Brain microvascular endothelial cell (primary cell): ENCODE data around the gene TTC39B.

Experiments used
- DNase-seq: peaks from one replicate; pipeline ENCODE4 v3.0.0-alpha.2; 2020
- H3K27ac ChIP-seq: fragments of 250-450 bp; sonication (Bioruptor Pico); 2 replicates; pipeline ENCODE4 v1.5.1; 2020; ENCODE audit warnings: mild to moderate bottlenecking, moderate library complexity
- H3K27me3 ChIP-seq: fragments of 250-450 bp; sonication (Bioruptor Pico); replicated peaks from 2 replicates; pipeline ENCODE4 v1.5.1; 2020; ENCODE audit warnings: mild to moderate bottlenecking
- H3K36me3 ChIP-seq: fragments of 250-450 bp; sonication (Bioruptor Pico); replicated peaks from 2 replicates; pipeline ENCODE4 v1.5.1; 2020; ENCODE audit warnings: mild to moderate bottlenecking
- H3K4me3 ChIP-seq: 2 replicates; pipeline ENCODE4 v1.5.1; 2011; ENCODE audit warnings: low read depth, mild to moderate bottlenecking, control low read depth, low read length, moderate library complexity
- in situ Hi-C: cut with HindIII; loops from 2 replicates; pipeline ENCODE4 v1.10.0; 2017; ENCODE audit warnings: low sequenced_read_pairs, low pct_ligation_motif_present
- TF ChIP-seq, protein P1 (sequence below): IDR thresholded peaks from 2 replicates; pipeline ENCODE4 v1.5.1; 2011; ENCODE audit warnings: low read depth, mild to moderate bottlenecking, moderate library complexity, low read length, control low read depth, inconsistent platforms; ENCODE audit errors: missing control alignments

TTC39B gene

DNA sequence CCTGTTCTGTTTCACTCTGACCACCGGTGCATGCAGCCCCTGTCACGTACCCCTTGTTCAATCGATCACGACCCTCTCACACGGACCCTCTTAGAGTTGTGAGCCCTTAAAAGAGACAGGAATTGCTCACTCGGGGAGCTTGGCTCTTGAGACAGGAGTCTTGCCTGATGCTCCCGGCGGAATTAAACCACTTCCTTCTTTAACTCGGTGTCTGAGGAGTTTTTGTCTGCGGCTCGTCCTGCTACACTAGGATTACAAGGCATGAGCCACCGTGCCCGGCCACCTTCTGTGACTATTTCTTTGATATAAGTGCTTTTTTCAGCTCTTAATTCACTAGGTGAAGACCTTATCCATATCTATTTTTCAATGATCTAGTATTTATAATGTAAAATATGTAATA lies 167.5 kb downstream of the TTC39B start:
- Histone ChIP-seq H3K27me3 (no peaks in the 10 kb centered on the region), H3K36me3 (no peaks in the 10 kb centered on the region), H3K27ac (no peak overlapping the region), H3K4me3 (no peak overlapping the region)
- TF ChIP-seq, protein P1, sequence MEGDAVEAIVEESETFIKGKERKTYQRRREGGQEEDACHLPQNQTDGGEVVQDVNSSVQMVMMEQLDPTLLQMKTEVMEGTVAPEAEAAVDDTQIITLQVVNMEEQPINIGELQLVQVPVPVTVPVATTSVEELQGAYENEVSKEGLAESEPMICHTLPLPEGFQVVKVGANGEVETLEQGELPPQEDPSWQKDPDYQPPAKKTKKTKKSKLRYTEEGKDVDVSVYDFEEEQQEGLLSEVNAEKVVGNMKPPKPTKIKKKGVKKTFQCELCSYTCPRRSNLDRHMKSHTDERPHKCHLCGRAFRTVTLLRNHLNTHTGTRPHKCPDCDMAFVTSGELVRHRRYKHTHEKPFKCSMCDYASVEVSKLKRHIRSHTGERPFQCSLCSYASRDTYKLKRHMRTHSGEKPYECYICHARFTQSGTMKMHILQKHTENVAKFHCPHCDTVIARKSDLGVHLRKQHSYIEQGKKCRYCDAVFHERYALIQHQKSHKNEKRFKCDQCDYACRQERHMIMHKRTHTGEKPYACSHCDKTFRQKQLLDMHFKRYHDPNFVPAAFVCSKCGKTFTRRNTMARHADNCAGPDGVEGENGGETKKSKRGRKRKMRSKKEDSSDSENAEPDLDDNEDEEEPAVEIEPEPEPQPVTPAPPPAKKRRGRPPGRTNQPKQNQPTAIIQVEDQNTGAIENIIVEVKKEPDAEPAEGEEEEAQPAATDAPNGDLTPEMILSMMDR, result no peak
- DNase-seq, result no peak
- in situ Hi-C loops, result no loop called here

DNA sequence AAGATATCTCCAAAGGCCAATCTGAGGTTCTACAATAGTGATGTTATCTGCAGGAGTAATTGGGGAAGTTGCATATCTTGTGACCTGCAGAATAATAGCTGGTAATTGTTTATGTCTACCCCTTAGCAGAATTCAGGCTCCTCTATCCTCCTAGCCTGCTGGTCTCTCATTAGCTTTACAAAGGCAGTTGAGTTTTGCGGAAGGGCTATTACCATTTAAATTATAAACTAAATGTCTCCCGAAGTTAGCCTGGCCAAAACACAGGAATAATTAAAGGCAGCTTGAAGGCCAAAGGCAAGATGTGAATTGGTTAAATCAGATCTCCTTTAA lies 168.7 kb downstream of the TTC39B start:
- H3K36me3 ChIP-seq, result no peaks in the 10 kb centered on the region
- TF ChIP-seq, protein P1, result no peak
- in situ Hi-C loops, result no loop called here
- no peak overlapping the region for H3K27ac ChIP-seq
- DNase-seq, result no peak
- no peaks in the 10 kb centered on the region for H3K27me3 ChIP-seq
- H3K4me3 ChIP-seq, result no peak overlapping the region

DNA sequence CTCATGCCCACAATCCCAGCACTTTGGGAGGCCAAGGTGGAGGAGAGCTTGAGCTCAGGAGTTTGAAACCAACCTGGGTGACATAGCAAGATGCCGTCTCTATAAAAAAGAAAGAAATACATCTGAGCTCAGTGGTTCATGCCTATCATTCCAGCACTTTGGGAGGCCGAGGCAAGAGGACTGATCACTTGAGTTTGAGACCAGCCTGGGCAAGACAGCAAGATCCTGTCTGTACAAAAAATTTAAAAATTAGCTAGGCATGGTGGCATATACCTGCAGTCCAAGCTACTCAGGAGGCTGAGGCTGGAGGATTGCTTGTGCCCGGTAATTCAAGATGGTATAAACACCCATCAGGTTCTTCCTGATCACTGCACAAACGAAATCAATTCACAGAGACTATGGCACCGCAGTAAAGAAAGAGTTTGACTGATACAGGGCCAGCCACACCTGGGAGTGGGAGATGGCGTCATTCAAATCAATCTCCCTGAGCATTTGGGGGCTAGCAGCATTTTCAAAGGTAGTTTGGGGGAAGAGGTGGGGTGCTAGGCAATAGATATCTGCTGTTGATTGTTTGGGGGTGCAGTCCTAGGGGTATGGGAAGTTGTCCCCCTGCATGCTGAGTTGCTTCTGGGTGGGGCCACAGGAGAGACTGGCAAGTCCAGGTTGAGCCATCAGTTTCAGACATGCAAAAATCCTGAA lies 169.2 kb downstream of the TTC39B start:
- H3K27ac ChIP-seq, result no peak overlapping the region
- TF ChIP-seq, protein P1, result no peak
- in situ Hi-C loops, result no loop called here
- no peaks in the 10 kb centered on the region for H3K36me3 ChIP-seq
- no peaks in the 10 kb centered on the region for H3K27me3 ChIP-seq
- no peak for DNase-seq
- no peak overlapping the region for H3K4me3 ChIP-seq

DNA sequence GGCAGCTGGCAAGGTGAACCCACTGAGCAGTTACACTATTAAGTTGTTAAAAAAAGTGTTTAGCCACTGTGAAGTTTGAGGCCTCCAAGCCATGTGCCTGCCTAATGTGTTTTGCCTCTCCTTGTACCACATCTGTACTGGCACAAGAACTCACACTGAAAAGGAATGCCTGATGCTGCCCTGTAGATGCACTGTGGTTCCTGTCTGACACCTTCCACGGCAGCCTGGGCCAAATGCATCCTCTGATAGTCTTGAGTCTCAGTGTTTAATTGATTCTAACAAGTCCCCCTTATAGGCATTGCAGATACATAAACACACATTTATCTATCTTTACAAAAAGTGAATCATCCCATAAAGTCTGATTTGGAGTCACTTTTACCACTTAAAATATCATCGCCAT lies 169.9 kb downstream of the TTC39B start:
- H3K27me3 ChIP-seq, result no peaks in the 10 kb centered on the region
- in situ Hi-C loops, result no loop called here

DNA sequence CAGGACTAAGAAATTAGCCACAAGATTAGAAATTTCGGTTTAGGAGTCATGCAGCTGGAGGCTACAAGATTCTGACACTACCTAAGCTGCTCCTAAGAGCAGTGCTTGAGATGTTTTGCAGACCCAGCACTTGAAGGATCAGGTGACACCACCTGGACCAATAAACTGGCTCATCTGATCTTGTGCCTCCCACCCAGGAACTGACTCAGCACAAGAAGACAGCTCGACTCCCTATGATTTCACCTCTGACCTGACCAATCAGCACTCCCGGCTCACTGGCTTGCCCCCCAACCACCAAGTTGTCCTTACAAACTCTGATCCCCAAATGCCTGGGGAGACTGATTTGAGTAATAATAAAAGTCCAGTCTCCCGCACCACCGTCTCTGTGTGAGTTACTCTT lies 170.4 kb downstream of the TTC39B start:
- Histone ChIP-seq H3K36me3 (no peaks in the 10 kb centered on the region), H3K27me3 (no peaks in the 10 kb centered on the region), H3K4me3 (no peak overlapping the region), H3K27ac (no peak overlapping the region)
- in situ Hi-C loops, result no loop called here
- no peak for DNase-seq
- TF ChIP-seq, protein P1, result no peak

More for the DNA sequence above, 169.9 kb downstream of the TTC39B start:
- H3K36me3 ChIP-seq, result no peaks in the 10 kb centered on the region
- no peak for DNase-seq
- TF ChIP-seq, protein P1, result no peak
- no peak overlapping the region for H3K4me3 ChIP-seq
- H3K27ac ChIP-seq, result no peak overlapping the region
